HG02885 (cell line): ENCODE data around the gene FBXO10.
A peak's percentile ranks its signal among the peaks of the same experiment; 100 is the strongest.

Experiments used
- ATAC-seq: cut with Tn5 transposase; IDR thresholded peaks from one replicate; pipeline ENCODE4 v1.9.1; 2021; ENCODE audit warnings: mild to moderate bottlenecking; ENCODE audit not compliant: unreplicated experiment, poor library complexity

Gene FBXO10

DNA sequence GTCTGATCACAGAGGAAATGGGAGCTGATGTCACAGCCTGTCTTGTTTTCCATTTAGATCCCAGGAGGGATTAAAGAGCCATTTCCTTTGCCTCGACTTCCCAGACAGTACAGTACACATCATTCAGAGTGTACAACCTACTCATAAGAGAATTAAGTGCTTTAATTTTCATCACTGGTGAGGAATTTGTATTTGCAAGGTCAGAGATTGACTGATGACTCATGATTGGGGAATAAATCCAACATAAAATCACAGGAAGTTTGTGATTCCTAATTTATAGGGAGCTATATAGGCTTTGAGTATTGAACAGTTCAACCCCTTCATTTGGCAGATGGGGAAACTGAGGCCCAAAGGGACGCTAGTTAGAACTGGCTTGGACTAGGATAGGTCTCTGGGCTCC is 20.3 kb upstream of the FBXO10 start:
- ATAC-seq, result no peak

DNA sequence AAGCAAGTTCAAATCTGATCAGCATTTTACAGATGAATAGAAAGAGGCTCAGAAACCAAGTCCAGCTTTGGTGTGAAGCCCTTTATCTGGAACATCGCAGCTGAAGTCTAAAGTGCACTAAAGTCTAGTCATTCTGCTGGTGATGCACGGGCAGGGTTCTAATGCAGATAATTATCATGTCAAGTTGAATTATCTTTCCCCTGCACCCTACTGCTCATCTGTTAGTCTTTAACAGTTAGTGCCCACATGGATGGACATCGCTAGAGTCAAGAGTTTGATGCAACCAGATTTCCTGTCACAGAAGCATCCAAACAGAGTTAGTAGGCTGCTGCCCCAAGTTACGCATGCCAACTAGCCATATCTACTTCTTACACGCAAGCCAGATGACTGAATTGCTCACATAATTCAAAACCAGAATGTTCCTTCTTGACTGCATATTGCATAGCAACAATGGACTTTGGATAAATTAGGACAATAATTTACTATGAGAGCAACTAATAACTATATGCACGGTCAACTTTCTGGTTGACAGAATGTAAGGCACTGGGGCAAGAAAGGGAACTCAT is 17.8 kb upstream of the FBXO10 start:
- no peak for ATAC-seq

DNA sequence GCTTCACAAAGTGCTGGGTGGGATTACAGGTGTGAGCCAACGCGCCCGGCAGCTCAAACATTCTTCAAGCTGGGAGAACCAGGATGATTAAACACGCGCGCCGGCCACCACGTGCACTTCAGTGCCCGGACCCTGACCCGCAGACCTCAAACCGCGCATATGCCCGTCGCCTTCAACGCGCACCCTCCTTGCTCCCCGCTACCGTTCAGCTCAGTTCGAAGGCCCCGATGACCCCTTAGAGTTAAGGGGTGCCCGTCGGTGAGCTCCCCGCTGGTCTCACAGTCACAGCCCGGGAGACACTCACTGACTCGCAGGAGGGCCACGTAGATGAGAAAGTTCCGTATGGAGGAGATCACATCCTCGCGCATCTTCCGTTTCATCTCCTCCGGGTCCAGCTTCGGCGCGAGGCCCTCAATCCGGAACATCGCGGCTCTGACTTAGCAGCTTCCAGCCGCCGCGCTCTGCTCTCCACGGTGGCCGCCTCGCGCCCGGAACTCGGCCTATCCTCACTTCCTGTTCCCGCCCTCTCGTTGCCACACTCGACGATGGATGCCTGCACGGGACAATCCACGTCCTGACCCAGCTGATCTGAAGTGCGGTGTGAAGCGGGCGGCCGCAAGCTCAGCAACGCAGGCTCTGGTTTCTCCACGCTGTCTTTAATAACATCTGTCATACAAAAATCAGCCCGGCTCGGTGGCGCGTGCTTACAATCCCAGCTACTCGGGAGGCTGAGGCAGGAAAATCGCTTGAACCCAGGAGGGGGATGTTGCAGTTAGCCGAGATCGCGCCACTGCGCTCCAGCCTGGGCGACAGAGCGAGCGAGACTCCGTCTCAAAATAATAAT is 16.1 kb upstream of the FBXO10 start, which contains the start of gene TOMM5:
TSS of gene TOMM5 (minus strand) at position 490 of the 844 bp plus-strand sequence. CDS start at position 425, 65 bp downstream.
- ATAC-seq, result peak; percentile 87

DNA sequence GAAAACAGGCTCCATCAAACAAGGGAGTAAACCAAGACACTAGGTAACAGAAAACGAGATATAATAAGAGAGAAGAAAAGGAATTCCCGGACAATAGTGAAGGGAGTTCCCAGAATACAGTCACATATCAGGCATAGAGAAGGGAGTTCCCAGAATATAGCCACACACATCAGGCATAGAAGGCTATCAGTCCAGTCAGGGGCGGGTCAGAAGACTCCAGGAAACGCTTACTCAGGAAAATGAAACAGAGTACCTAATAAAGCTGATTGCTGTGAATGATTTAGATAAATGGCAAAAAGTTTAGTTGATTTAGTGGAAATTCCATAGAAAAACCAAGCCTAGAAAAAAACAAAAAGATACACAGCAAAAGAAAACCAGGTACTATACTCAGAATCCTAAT is 11.3 kb upstream of the FBXO10 start:
- no peak for ATAC-seq

DNA sequence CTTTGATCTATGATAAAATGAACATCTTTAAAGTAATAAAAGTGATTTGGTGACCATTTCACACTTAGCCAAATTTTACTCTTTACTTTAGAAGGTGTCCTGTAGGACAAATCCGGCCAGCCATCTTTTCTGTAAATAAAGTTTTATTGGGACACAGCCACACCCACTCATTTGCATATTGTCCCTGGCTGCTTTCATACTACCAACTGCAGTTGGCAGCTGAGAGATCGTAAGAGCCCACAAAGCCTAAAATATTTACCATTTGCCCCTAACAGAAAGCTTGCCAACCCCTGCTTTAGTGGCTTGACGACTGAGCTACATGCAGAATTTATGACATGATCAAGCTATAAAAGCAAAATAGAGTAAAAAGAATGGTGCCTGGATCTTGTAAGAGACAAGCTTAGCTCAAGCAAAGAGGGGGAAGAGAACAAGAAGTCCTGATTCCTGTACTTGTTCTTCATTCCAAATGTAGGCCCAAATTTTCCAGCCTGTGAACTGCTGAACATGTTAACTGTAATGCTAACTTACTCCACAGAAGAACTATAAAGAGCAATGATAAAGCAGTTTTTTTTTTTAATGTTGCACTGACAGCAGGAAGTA is 7.4 kb upstream of the FBXO10 start:
- no peak for ATAC-seq

DNA sequence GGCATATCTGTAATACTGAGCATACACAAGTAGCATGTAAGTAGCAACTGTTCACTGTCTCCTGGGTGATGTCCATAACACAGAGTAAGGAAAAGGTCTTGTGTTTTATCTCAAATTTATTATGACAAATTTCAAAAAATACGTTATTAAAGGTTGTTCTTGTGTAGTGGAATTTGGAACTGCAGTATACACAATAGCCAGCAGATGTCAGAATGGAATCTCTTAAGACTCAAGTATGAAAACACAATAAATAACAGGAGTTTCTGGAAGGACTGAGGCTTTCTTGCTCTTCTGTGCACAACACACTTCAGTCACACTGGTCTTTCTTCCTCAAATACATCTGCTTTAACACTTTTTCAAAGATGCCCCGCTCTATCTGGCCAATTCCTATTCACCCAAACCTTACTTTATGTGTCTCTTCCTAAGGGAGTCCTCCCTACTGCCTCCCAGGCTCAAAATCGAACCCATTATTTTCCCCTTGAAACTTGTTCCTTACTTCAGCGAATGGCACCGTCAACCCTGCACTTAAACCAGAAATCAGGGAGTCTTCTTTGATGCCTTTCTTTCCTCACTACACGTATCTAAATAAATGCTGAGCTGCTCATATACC is 6.5 kb upstream of the FBXO10 start:
- ATAC-seq, result no peak

DNA sequence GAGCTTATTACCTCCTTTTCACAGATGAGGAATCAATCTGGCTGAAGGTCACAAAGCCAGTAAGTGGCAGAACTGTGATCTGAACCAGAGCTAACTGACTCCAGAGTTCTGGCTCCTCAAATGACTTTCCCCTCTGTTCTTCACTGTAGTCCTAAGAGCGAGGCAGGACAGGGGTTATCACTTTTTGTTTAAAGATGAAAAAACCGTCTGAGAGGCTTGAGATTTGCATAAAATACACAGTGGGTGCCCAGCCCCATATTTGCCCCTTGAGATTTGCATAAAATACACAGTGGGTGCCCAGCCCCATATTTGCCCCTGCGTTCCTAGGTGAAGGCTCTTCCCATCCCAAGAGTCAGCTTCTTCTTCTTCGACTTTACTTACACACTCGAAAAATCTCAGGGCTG is 667 bp downstream of the FBXO10 start:
- ATAC-seq, result peak; percentile 46

DNA sequence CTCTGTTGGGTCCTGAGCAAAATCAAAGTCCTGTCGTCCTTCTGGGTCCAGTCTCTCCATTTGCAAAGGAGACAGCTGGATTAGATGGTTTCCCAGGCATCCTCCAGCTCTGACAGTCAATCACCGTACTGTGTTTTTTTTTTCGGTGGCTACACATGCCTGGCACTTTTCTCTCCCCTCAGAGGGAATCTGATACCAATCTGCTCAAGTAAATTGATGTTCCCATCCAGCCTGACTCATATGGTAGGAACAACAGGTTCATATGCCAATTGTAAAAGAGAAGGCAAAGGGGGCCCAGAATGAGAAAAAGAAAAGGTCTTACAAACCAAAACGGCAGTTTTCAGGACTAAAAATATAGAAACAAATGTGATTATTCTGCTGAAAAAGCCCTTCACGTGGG is 1.2 kb downstream of the FBXO10 start:
- no peak for ATAC-seq

DNA sequence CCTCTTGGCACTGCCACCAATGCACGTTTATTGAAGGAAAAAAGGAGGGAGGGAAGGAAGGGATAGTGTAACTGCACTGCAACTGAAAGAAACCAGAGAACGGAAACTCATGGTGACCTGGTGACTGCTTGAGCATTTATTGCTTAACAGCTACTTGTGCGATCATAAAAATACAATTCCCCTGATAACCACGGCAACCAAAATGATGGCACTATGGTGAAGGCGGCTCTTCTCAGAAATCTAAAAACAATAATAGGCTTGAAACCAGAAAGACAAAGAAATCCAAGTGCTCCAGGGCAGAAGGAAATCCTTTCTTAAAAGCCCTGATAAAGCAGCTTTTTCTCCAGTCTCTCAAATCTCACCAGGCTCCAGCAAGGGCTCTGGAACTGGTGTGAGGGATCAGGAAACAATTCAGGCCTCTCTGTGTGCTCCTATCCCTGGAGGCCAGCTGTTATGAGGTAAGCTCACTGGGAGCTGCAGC is 1.9 kb downstream of the FBXO10 start:
- ATAC-seq, result no peak

DNA sequence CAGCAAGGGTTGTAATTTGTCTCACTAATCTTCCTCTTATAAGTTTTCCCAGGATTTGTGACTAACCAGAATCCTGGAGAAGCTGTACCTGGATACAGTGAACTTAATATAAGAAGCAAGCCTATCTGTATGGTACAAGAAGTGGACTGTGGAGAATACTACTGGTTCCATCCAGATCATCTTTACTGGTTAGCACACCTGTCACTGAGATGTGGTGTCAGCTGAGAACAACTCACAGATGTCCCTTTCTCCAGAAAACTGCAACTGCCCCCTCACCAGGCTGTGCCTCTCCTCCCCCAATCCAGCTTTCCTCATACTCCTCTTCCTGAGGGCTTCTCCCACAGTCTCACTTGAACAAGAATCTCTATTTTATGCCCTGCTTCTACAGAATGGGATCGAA is 4.9 kb downstream of the FBXO10 start:
- ATAC-seq, result no peak

DNA sequence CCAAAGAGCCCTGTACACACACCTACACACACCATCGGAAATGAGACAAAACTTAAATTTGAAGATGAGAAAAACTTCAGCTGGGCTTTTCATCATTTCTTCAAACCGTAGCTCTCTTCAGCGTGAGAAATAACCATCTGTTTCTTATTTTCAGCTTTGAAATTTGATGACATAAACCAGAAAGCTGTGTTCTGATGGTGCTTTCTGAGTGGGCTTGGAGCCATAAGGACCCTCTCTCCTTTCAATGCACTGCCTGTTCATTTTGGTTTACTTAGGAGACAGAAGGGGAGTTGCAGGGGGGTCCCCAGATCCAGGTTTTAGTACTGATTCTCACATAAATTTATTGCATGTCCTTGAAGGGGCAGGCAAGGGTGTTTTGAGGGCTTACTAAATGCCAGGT is 9.5 kb downstream of the FBXO10 start:
- no peak for ATAC-seq

DNA sequence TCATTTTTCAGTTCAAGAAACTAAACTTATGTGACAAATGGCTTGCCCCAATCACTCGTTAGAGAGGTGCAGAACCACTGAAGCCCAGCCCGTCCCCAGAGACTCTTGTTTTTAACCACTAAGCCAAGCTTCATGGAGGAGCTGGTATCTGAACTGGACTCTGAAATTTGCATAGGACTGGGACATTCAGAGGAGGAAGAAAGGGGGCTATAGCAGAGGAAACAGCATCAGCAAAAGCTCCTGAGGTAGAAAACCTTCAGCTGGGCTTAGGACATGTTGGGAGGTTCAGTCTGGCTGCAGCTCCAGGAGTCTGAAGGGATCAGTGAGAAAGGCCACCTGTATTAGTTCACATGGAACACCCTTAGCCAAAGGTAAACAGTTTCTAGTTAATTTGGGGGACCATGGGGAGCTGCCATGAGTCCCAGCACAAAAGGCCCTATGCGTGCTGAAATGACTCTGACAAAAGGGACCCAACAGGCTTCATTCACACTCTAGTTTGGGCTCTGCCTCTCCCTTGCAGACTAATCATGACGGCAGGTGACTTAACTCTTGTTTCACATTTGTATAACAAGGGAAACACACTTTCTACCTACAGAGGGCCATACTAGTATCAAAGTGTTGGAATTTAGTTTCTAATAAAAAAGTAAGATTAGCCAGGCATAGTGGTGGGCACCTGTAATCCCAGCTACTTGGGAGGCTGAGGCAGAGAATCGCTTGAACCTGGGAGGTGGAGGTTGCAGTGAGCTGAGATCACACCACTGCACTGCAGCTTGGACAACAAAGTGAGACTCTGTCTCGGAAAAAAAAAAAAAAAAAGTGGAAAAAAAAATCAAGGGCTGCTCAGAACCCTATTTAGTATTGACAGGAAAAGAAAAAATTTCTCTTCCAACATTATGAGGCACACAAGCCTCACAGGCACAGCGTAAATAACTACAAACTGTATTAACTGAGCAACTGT is 10.2 kb downstream of the FBXO10 start:
- ATAC-seq, result peak; percentile 79

DNA sequence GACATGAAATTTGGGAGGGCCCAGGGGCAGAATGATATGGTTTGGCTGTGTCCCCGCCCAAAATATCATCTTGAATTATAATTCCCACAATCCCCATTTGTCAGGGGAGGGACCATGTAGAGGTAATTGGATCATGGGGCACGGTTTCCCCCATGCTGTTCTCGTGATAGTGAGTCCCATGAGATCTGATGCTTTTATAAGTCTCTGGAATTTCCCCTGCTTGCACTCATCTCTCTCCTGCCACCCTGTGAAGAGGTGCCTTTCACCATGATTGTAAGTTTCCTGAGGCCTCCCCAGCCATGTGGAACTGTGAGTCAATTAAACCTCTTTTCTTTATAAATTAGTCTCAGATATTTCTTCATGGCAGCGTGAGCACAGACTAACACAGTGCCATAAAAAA is 11.3 kb downstream of the FBXO10 start:
- no peak for ATAC-seq

DNA sequence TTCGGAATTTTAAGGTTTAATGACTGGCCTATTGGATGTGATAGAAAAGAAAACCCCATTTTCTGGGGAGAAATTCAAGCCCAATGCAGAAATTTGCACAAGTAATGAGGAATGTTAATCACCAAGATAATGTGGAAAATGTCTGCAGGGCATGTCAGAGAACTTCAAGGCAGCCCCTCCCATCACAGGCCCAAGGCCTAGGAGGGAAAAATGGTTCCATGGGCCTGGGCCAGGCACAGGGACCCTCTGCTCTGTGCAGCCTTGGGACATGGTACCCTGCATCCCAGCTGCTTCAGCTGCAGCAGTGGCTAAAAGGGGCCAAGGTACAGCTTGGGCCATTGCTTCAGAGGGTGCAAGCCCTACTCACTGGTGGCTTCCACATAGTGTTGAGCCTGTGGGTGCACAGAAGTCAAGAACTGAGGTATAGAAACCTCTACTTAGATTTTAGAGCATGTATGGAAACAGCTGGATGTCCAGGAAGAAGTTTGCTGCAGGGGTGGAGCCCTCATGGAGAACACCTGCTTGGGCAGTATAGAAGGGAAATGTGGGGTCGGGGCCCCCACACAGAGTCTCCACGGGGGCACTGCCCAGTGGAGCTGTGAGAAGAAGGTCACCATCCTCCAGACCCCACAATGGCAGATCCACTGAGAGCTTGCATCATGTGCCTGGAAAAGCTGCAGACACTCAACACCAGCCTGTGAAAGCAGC is 12.2 kb downstream of the FBXO10 start:
- ATAC-seq, result no peak

DNA sequence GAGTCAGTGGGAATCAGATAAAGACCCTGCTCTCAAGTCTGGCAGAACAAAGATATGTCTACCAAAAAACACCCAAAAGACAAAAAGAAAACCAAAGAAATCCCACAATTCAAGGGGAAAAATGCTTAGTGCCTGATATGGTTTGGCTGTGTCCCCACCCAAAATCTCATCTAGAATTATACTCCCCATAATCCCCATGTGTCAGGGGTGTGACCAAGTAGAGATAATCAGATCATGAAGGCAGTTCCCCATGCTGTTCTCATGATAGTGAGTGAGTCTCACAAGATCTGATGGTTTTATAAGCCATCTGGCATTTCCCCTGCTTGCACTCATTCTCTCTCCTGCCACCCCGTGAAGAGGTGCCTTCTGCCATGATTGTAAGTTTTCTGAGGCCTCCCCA is 13.4 kb downstream of the FBXO10 start:
- no peak for ATAC-seq

DNA sequence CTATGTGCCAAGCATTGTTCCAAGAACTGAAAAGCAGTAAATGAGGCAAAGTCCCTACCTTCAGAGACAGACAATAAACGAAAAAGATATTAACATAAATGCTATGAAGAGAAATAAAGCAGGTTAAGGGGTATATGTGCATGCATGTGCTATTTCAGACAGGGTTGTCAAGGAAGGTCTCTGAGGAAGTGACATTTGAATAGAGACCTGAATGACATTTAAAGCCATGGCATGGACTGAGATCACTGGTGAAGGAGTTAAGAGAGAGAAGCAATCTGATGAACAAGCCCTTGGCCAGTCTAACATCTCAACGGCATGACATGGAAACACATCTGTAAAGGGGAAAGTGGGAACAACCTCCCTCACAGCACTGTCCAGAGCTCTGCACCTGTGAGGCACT is 14.5 kb downstream of the FBXO10 start:
- no peak for ATAC-seq

DNA sequence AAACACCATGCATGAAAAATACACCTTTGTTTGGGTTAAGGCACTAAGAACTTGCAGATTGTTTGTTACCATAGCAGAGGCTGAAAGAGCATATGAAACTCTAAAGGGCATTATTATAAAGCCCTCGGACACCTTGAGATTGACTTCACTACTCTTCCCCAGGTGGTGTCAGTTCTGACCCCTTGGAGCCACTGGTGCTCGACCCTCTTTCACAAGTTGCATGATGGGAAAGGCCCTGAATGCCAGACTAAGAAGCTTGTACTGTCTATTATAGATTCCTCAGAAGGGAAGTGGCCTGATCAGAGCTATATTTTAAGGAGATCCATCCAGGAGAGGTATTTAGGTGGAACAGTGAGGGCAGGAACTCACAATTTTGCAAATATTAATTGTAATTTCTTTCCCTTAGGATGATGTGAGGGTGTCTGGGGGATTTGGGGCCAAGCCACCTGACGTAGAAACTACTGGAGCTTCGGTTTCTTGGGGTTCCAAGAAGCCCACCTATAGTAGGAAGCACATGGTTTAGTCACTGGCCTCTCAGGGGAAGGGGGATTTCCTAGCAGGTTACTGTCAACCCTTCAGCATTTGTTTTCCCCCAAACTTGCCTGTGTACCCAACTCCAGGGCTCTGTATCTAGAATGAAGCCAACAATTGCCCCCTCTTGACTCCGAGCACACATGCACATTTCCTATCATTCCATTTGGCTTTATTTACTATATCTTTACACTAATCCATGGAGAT is 16.2 kb downstream of the FBXO10 start:
- ATAC-seq, result no peak

DNA sequence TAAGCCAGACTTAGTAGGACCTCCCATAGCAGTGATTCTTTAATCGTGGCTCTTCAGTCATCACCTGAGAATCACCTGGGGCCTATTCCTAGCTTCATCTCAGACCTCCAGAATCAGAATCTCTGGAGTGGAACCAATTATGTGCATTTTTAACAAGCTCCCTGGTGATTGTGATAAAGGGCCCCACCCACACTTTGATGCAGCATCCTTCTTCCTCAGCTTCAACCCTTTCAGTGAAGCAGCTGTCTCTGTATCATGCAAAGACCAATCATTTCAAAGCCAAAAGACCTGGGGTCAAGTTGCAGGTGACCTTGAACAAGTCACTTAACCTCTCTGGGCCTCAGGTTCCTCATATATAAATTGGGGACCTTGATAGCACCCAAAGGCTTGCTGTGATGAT is 17.1 kb downstream of the FBXO10 start:
- ATAC-seq, result no peak

DNA sequence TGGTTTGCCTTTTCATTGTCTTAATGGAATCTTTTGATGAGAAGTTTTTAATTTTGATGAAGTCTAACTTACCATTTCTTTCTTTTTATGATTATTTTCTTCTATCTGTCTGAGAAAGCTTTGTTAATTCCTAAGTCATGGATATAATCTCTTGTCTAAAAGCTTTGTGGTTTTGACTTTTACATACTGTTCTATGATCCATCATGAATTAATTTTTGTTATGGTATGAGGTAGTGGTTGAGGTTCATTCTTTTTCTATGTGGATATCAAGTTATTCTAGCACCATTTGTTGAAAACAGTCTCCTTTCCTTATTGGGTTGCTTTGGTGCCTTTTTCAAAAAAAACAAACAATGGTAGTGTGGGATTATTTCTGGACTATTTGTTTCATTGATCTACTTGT is 20.4 kb downstream of the FBXO10 start:
- no peak for ATAC-seq
